Mesenchymal stem cell (in vitro differentiated cells and primary cell): ENCODE measurements around the gene DACT1.

ENCODE experiments used
- DNase-seq: peaks from one replicate; pipeline ENCODE4 v3.0.0-alpha.2; 2013
- H2AFZ ChIP-seq: one replicate; pipeline ENCODE4 v1.6.1; 2013; ENCODE audit warnings: low read depth, mild to moderate bottlenecking, control low read depth, inconsistent platforms, low read length, moderate library complexity
- H2AK5ac ChIP-seq: 2 replicates; pipeline ENCODE4 v1.6.1; 2013; ENCODE audit warnings: low read length, moderate library complexity, mild to moderate bottlenecking, inconsistent platforms; ENCODE audit not compliant: severe bottlenecking
- H2BK120ac ChIP-seq: one replicate; pipeline ENCODE4 v1.6.1; 2013; ENCODE audit warnings: low read depth, mild to moderate bottlenecking, inconsistent platforms, low read length, moderate library complexity
- H2BK12ac ChIP-seq, 2 experiments: one replicate each; pipeline ENCODE4 v1.6.1; 2013; ENCODE audit warnings: inconsistent platforms in 2 of 2, low read length in 2 of 2, mild to moderate bottlenecking in 2 of 2, moderate library complexity in 2 of 2, control low read depth in 1 of 2
- H2BK15ac ChIP-seq: one replicate; pipeline ENCODE4 v1.6.1; 2013; ENCODE audit warnings: mild to moderate bottlenecking, low read depth, inconsistent platforms; ENCODE audit not compliant: poor library complexity, severe bottlenecking
- H2BK5ac ChIP-seq: 2 replicates; pipeline ENCODE4 v1.6.1; 2013; ENCODE audit warnings: low read depth, mild to moderate bottlenecking, low read length, control low read depth, inconsistent platforms; ENCODE audit not compliant: poor library complexity, severe bottlenecking
- H3K14ac ChIP-seq, 2 experiments: one replicate each; pipeline ENCODE4 v1.6.1; 2013; ENCODE audit warnings: inconsistent platforms in 2 of 2, low read length in 2 of 2, control low read depth in 1 of 2, mild to moderate bottlenecking in 1 of 2, moderate library complexity in 1 of 2
- H3K18ac ChIP-seq, 2 experiments: one replicate each; pipeline ENCODE4 v1.6.1; 2013; ENCODE audit warnings: inconsistent platforms in 2 of 2, low read length in 2 of 2, control low read depth in 1 of 2, low read depth in 1 of 2, mild to moderate bottlenecking in 1 of 2
- H3K23ac ChIP-seq, 2 experiments: one replicate each; pipeline ENCODE4 v1.6.1; 2013; ENCODE audit warnings: inconsistent platforms in 2 of 2, low read length in 2 of 2, mild to moderate bottlenecking in 2 of 2, moderate library complexity in 2 of 2, control low read depth in 1 of 2
- H3K27ac ChIP-seq: 2 replicates; pipeline ENCODE4 v1.5.1; 2013; ENCODE audit warnings: mild to moderate bottlenecking, moderate library complexity, low read length, control low read depth, inconsistent platforms; ENCODE audit not compliant: poor library complexity, severe bottlenecking
- H3K27me3 ChIP-seq, 2 experiments: 2 replicates each; pipeline versions ENCODE4 v1.6.1 to v1.7.0; 2013; ENCODE audit warnings: low read length in 2 of 2, mild to moderate bottlenecking in 2 of 2, moderate library complexity in 2 of 2, control low read depth in 1 of 2, inconsistent platforms in 1 of 2; ENCODE audit not compliant: control insufficient read depth in 1 of 2, insufficient read depth in 1 of 2
- H3K36me3 ChIP-seq, 2 experiments: 2 replicates each; pipeline versions ENCODE4 v1.6.1 to v1.7.0; 2013; ENCODE audit warnings: low read length in 2 of 2, control low read depth in 1 of 2, inconsistent platforms in 1 of 2, low read depth in 1 of 2, mild to moderate bottlenecking in 1 of 2; ENCODE audit not compliant: insufficient read depth in 2 of 2, control insufficient read depth in 1 of 2
- H3K4ac ChIP-seq, 2 experiments: one replicate each; pipeline ENCODE4 v1.6.1; 2013; ENCODE audit warnings: inconsistent platforms in 2 of 2, low read length in 2 of 2, mild to moderate bottlenecking in 2 of 2, moderate library complexity in 2 of 2, control low read depth in 1 of 2, low read depth in 1 of 2
- H3K4me1 ChIP-seq: 2 replicates; pipeline ENCODE4 v1.6.1; 2013; ENCODE audit warnings: low read depth, low read length, control low read depth; ENCODE audit not compliant: control insufficient read depth, insufficient read depth
- H3K4me2 ChIP-seq: 2 replicates; pipeline ENCODE4 v1.6.1; 2013; ENCODE audit warnings: low read length, mild to moderate bottlenecking, inconsistent platforms; ENCODE audit not compliant: poor library complexity, severe bottlenecking
- H3K4me3 ChIP-seq, 2 experiments: 2 replicates each; pipeline versions ENCODE4 v1.5.1 to v1.7.0; 2013; ENCODE audit warnings: low read length in 2 of 2, mild to moderate bottlenecking in 2 of 2, control low read depth in 1 of 2, low read depth in 1 of 2; ENCODE audit not compliant: insufficient read depth in 1 of 2
- H3K79me1 ChIP-seq: replicated peaks from 2 replicates; pipeline ENCODE4 v1.6.1; 2013; ENCODE audit warnings: mild to moderate bottlenecking, control low read depth, low read length, inconsistent platforms; ENCODE audit not compliant: poor library complexity, severe bottlenecking
- H3K9ac ChIP-seq: 2 replicates; pipeline ENCODE4 v1.7.0; 2013; ENCODE audit warnings: mild to moderate bottlenecking, low read length, moderate library complexity
- H3K9me3 ChIP-seq: 2 replicates; pipeline ENCODE4 v1.7.0; 2013; ENCODE audit warnings: mild to moderate bottlenecking, low read length; ENCODE audit not compliant: control insufficient read depth
- H4K8ac ChIP-seq: one replicate; pipeline ENCODE4 v1.6.1; 2013; ENCODE audit warnings: inconsistent platforms, mild to moderate bottlenecking, low read length, moderate library complexity
- H4K91ac ChIP-seq: one replicate; pipeline ENCODE4 v1.6.1; 2013; ENCODE audit warnings: mild to moderate bottlenecking, low read length, inconsistent platforms
- WGBS: methylation state at CpG from one replicate; pipeline ENCODE4 v1.1.7; 2013; ENCODE audit warnings: mixed read lengths; 5-methylcytosine and 5-hydroxymethylcytosine counted together

The DACT1 gene

GRCh38 chr14:58669556-58670200, 31.9 kb downstream of the DACT1 start:
- Histone ChIP-seq H4K8ac (no peak overlapping the region), H2BK12ac (no peak overlapping the region), H2BK15ac (no peak overlapping the region), H3K18ac (no peak overlapping the region), H2BK5ac (no peak overlapping the region), H2AFZ (no peak overlapping the region), H2BK120ac (no peak overlapping the region), H3K36me3 (no peaks in the 10 kb centered on the region), H3K4me1 (no peaks in the 10 kb centered on the region), H3K9ac (no peak overlapping the region), H2AK5ac (no peak overlapping the region), H3K4ac (no peak overlapping the region), H3K79me1 (no peaks in the 10 kb centered on the region), H3K23ac (no peak overlapping the region), H3K4me2 (no peak overlapping the region), H3K9me3 (no peaks in the 10 kb centered on the region), H3K27ac (no peak overlapping the region), H3K4me3 (no peak overlapping the region), H4K91ac (no peak overlapping the region), H3K27me3 (peaks cover 0 to 8% of the 10 kb centered on the region in 2 experiments), H3K14ac (no peak overlapping the region)
- 93% methylated on average over 4 of the region's 7 CpGs for WGBS
- no peak for DNase-seq

- Histone ChIP-seq H3K4me1 (no peaks in the 10 kb centered on the region), H3K18ac (no peak overlapping the region), H3K4me2 (no peak overlapping the region), H3K9ac (no peak overlapping the region), H3K4ac (no peak overlapping the region), H4K8ac (no peak overlapping the region), H2BK120ac (no peak overlapping the region), H3K79me1 (no peaks in the 10 kb centered on the region), H3K27me3 (peaks cover 0 to 8% of the 10 kb centered on the region in 2 experiments), H3K23ac (no peak overlapping the region), H2AFZ (no peak overlapping the region), H3K14ac (no peak overlapping the region), H2BK5ac (no peak overlapping the region), H2BK12ac (no peak overlapping the region), H3K36me3 (no peaks in the 10 kb centered on the region), H3K9me3 (no peaks in the 10 kb centered on the region), H3K4me3 (no peak overlapping the region), H3K27ac (no peak overlapping the region), H4K91ac (no peak overlapping the region), H2AK5ac (no peak overlapping the region), H2BK15ac (no peak overlapping the region)
- no peak for DNase-seq
- 100% methylated on average over 1 of the region's 1 CpG for WGBS
Observed at GRCh38 chr14:58671024-58671423, 33.3 kb downstream of the DACT1 start.

GRCh38 chr14:58671436-58671835, 33.7 kb downstream of the DACT1 start:
- Histone ChIP-seq H2BK12ac (no peak overlapping the region), H2BK120ac (no peak overlapping the region), H2BK15ac (no peak overlapping the region), H3K4me3 (no peak overlapping the region), H3K27me3 (peaks cover 0 to 8% of the 10 kb centered on the region in 2 experiments), H2AK5ac (no peak overlapping the region), H3K9ac (no peak overlapping the region), H3K18ac (no peak overlapping the region), H3K4me1 (no peaks in the 10 kb centered on the region), H3K36me3 (no peaks in the 10 kb centered on the region), H3K14ac (no peak overlapping the region), H4K8ac (no peak overlapping the region), H3K4ac (no peak overlapping the region), H4K91ac (no peak overlapping the region), H2AFZ (no peak overlapping the region), H3K4me2 (no peak overlapping the region), H3K23ac (no peak overlapping the region), H3K27ac (no peak overlapping the region), H2BK5ac (no peak overlapping the region), H3K9me3 (no peaks in the 10 kb centered on the region), H3K79me1 (no peaks in the 10 kb centered on the region)
- 86% methylated on average over 4 of the region's 4 CpGs for WGBS
- no peak for DNase-seq

- H3K4ac ChIP-seq: no peak overlapping the region
- 100% methylated on average over 1 of the region's 2 CpGs for WGBS
- H3K36me3 ChIP-seq: no peaks in the 10 kb centered on the region
- no peak overlapping the region for H3K23ac ChIP-seq
- no peak overlapping the region for H4K8ac ChIP-seq
- no peak overlapping the region for H3K4me3 ChIP-seq
- peaks cover 0 to 7% of the 10 kb centered on the region in 2 experiments for H3K27me3 ChIP-seq
- H3K27ac ChIP-seq: no peak overlapping the region
- H3K4me1 ChIP-seq: no peaks in the 10 kb centered on the region
- H3K4me2 ChIP-seq: no peak overlapping the region
- no peaks in the 10 kb centered on the region for H3K9me3 ChIP-seq
- H4K91ac ChIP-seq: no peak overlapping the region
- H2AFZ ChIP-seq: no peak overlapping the region
- no peak overlapping the region for H2BK120ac ChIP-seq
- no peak for DNase-seq
- H2BK5ac ChIP-seq: no peak overlapping the region
- H2BK15ac ChIP-seq: no peak overlapping the region
- H3K18ac ChIP-seq: no peak overlapping the region
- H2BK12ac ChIP-seq: no peak overlapping the region
- H2AK5ac ChIP-seq: no peak overlapping the region
- no peak overlapping the region for H3K14ac ChIP-seq
- H3K9ac ChIP-seq: no peak overlapping the region
- no peaks in the 10 kb centered on the region for H3K79me1 ChIP-seq
Observed at GRCh38 chr14:58673722-58674121, 36.0 kb downstream of the DACT1 start.
